Measurements from ENCODE around the gene GHRL. TPM values are rescaled to one million over a fixed set of nuclear protein-coding genes. Genes with fewer than 3 reads are reported as not detected.

GHRL gene
- total RNA-seq, 1 donor from 2014 or later: not detected

DNA sequence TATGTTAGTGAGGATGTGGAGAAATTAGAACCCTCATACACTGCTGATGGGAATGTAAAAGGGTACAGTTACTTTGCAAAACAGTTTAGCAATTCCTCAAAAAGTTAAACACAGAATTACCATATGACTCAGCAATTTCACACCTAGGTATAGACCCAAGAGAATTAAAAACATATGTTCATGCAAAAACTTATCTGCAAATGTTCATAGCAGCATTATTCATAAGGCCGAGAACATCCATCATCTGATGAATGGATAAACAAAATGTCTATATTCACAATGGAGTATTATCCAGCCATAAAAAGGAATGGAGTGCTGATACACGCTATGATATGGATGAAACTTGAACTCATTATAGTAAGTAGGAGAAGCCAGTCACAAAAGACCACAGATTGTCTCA is 17.8 kb upstream of the GHRL start:
- H3K27me3 ChIP-seq (ENCODE audit: control insufficient read depth, insufficient read depth, low read length): no peaks in the 10 kb centered on the region
- no peak for DNase-seq (ENCODE audit: low read depth)
- no peaks in the 10 kb centered on the region for H3K36me3 ChIP-seq (ENCODE audit: control insufficient read depth, insufficient read depth, low read length)
- no peak overlapping the region for H3K4me3 ChIP-seq (ENCODE audit: low read depth, low read length)
- TF ChIP-seq, protein P1, sequence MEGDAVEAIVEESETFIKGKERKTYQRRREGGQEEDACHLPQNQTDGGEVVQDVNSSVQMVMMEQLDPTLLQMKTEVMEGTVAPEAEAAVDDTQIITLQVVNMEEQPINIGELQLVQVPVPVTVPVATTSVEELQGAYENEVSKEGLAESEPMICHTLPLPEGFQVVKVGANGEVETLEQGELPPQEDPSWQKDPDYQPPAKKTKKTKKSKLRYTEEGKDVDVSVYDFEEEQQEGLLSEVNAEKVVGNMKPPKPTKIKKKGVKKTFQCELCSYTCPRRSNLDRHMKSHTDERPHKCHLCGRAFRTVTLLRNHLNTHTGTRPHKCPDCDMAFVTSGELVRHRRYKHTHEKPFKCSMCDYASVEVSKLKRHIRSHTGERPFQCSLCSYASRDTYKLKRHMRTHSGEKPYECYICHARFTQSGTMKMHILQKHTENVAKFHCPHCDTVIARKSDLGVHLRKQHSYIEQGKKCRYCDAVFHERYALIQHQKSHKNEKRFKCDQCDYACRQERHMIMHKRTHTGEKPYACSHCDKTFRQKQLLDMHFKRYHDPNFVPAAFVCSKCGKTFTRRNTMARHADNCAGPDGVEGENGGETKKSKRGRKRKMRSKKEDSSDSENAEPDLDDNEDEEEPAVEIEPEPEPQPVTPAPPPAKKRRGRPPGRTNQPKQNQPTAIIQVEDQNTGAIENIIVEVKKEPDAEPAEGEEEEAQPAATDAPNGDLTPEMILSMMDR (IDR thresholded peaks at IDR 0.05; ENCODE audit: insufficient read depth, low read length, poor library complexity, severe bottlenecking): no peak

DNA sequence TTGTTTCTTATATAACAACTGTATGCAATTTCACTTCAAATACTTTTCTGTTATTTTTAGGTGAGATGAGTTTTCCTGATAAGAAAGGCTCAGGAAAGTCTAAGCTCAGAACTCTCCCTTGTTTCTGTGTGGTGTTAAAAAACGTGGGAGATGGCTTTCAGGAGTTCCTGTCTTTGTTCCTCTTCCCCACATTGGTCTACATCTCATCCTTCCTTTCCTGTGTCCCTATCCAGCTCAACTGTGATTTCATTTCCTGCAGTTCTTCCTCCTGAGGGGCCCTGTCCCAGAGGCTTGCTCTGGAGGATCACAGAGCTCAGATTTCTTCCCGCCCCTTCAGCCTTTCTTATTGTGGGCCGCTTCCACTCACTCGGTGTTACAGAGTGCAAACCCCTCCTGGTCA is 17.0 kb upstream of the GHRL start:
- TF ChIP-seq, protein P1 (IDR thresholded peaks at IDR 0.05; ENCODE audit: insufficient read depth, low read length, poor library complexity, severe bottlenecking): no peak
- no peaks in the 10 kb centered on the region for H3K27me3 ChIP-seq (ENCODE audit: control insufficient read depth, insufficient read depth, low read length)
- no peak for DNase-seq (ENCODE audit: low read depth)
- no peaks in the 10 kb centered on the region for H3K36me3 ChIP-seq (ENCODE audit: control insufficient read depth, insufficient read depth, low read length)
- H3K4me3 ChIP-seq (ENCODE audit: low read depth, low read length): no peak overlapping the region

DNA sequence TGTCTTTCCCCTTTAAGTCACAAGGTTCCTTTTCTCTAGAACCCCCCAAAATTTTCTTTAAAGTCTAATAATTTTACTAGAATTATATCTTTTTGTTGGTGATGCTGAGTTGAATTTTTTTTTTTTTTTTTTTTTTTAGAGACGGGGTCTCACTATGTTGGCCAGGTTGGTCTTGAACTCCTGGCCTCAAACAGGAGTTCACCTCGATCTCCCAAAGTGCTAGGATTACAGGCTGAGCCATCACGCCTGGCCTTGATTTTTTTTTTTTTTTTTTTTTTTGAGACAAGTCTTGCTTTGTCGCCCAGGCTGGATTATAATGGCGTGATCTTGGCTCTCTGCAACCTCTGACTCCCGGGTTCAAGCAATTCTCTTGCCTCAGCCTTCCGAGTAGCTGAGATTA is 15.9 kb upstream of the GHRL start:
- Histone ChIP-seq H3K27me3 (ENCODE audit: control insufficient read depth, insufficient read depth, low read length) (no peaks in the 10 kb centered on the region), H3K4me3 (ENCODE audit: low read depth, low read length) (no peak overlapping the region), H3K36me3 (ENCODE audit: control insufficient read depth, insufficient read depth, low read length) (peaks cover 1% of the 10 kb centered on the region)
- TF ChIP-seq, protein P1 (IDR thresholded peaks at IDR 0.05; ENCODE audit: insufficient read depth, low read length, poor library complexity, severe bottlenecking): no peak
- no peak for DNase-seq (ENCODE audit: low read depth)

DNA sequence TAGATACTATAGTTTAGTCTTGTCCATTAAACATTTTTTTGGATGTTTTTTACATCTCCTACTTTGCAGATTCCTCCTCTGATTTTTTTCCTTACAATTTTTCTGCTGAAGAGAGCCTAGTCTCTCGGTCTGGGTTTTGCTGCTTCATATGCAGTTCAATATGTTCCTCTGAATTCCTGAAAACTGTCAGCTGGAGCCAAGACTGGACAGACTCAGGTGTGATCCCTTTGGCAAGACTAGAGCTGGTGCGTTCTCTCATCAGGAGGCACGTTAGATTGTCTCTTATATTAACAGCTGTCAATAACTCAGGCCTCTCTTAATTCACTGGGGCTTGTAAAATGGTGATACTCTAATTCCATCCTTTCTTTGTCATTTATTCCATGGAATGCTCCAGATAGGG is 13.4 kb upstream of the GHRL start:
- Histone ChIP-seq H3K36me3 (ENCODE audit: control insufficient read depth, insufficient read depth, low read length) (peaks cover 2% of the 10 kb centered on the region), H3K4me3 (ENCODE audit: low read depth, low read length) (no peak overlapping the region), H3K27me3 (ENCODE audit: control insufficient read depth, insufficient read depth, low read length) (no peaks in the 10 kb centered on the region)
- no peak for DNase-seq (ENCODE audit: low read depth)
- TF ChIP-seq, protein P1 (IDR thresholded peaks at IDR 0.05; ENCODE audit: insufficient read depth, low read length, poor library complexity, severe bottlenecking): no peak

DNA sequence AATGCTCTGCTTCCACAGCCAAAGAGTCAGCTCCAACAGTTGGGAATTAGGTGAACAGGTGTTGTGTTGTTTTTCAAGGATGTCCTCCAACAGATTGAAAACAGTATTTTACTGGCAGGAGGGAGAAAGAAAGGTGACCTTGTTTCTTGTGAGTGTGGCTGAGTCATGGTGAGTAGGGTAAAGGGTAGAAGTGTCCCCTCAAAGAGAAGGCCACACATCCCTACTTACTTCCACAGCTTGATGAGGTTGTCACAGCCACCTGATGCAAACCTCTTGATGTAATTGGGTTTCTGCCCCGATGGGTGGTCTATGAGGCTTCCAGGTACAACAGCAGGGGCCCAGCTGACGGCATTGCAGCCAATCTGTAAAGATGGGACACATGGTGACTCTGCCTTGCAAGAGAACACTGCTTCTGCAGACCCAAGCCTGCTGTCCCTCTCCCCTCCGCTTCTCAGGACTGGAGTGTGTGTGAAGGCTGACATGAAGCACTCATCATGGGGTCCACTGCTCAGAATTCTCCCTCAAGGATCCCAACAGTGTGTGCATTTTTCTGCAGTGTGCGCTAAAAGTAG is 12.7 kb upstream of the GHRL start:
- no peak for DNase-seq (ENCODE audit: low read depth)
- peaks cover 4% of the 10 kb centered on the region for H3K36me3 ChIP-seq (ENCODE audit: control insufficient read depth, insufficient read depth, low read length)
- no peak overlapping the region for H3K4me3 ChIP-seq (ENCODE audit: low read depth, low read length)
- no peaks in the 10 kb centered on the region for H3K27me3 ChIP-seq (ENCODE audit: control insufficient read depth, insufficient read depth, low read length)
- TF ChIP-seq, protein P1 (IDR thresholded peaks at IDR 0.05; ENCODE audit: insufficient read depth, low read length, poor library complexity, severe bottlenecking): no peak

DNA sequence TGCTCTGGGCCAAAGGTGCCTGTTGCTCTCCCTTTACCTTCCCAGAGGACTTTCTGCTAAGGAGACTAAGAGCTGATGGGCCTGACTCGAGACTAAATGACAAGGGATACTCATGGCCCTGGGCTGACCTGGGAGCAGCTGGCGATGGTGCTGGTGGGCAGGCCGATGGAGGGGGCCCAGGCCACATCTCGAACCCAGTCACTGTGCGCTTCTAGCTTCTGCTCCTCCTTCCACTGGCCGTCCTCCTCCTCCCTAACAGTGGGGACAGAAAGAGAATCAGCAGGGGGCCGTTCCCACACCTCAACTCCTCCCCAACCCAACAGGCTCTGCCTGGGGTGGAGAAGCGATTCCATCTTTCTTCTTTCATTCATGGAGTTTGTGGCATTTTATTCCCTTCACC is 12.2 kb upstream of the GHRL start:
- H3K36me3 ChIP-seq (ENCODE audit: control insufficient read depth, insufficient read depth, low read length): peaks cover 4% of the 10 kb centered on the region
- DNase-seq (ENCODE audit: low read depth): no peak
- no peaks in the 10 kb centered on the region for H3K27me3 ChIP-seq (ENCODE audit: control insufficient read depth, insufficient read depth, low read length)

More for the DNA sequence above, 12.2 kb upstream of the GHRL start:
- TF ChIP-seq, protein P1 (IDR thresholded peaks at IDR 0.05; ENCODE audit: insufficient read depth, low read length, poor library complexity, severe bottlenecking): no peak
- H3K4me3 ChIP-seq (ENCODE audit: low read depth, low read length): no peak overlapping the region

Measured in kidney epithelial cell (primary cell).